Uterus (tissue), 4 donors: ENCODE results near the gene FREM1. TPM values are rescaled to one million over a fixed set of nuclear protein-coding genes. Genes with fewer than 3 reads are reported as not detected.

ENCODE experiments used
- DNase-seq, 2 donors: peaks; one replicate each; pipeline ENCODE4 v3.0.0-alpha.2; 2019 to 2020
- H3K27ac ChIP-seq, 2 donors: fragments of 200-600 bp; sonication (generic); 1 replicate in 1 of 2; 2 replicates in 1 of 2; pipeline ENCODE4 v1.5.1; 2016 to 2018
- H3K27me3 ChIP-seq, 2 donors: fragments of 200-600 bp; sonication (generic); one replicate each; pipeline ENCODE4 v1.5.1; 2018 to 2019; ENCODE audit warnings: control low read depth in 1 of 2
- H3K36me3 ChIP-seq, 2 donors: fragments of 200-600 bp; sonication (generic); one replicate each; pipeline ENCODE4 v1.5.1; 2019; ENCODE audit warnings: control low read depth in 1 of 2
- H3K4me1 ChIP-seq, 2 donors: fragments of 200-600 bp; sonication (generic); one replicate each; pipeline ENCODE4 v1.5.1; 2018 to 2019; ENCODE audit warnings: control low read depth in 1 of 2
- H3K4me3 ChIP-seq, 2 donors: fragments of 200-600 bp; sonication (generic); 1 replicate in 1 of 2; 2 replicates in 1 of 2; pipeline ENCODE4 v1.5.1; 2018 to 2019; ENCODE audit warnings: mild to moderate bottlenecking in 1 of 2
- H3K9me3 ChIP-seq, 2 donors: fragments of 200-600 bp; sonication (generic); one replicate each; pipeline ENCODE4 v1.5.1; 2019; ENCODE audit warnings: control low read depth in 1 of 2
- CTCF ChIP-seq, 4 experiments: fragments of 200-600 bp in 2 of 4; fragments of 450-650 bp in 2 of 4; sonication (generic) in 2 of 4; IDR thresholded peaks; one replicate each; pipeline ENCODE4 v1.5.1; 2016 to 2019; ENCODE audit warnings: antibody characterized with exemption in 4 of 4, mild to moderate bottlenecking in 2 of 4, moderate library complexity in 1 of 4
- POLR2A ChIP-seq, 2 donors: fragments of 450-650 bp; IDR thresholded peaks; one replicate each; pipeline ENCODE4 v1.6.1; 2016; ENCODE audit warnings: antibody characterized with exemption in 2 of 2, mild to moderate bottlenecking in 1 of 2, moderate library complexity in 1 of 2
- intact Hi-C: fragments of 100-400 bp; cut with DNase I; formaldehyde crosslinking; loops from one replicate; pipeline ENCODE4 v1.15.1; 2023; ENCODE audit warnings: low total_unique reads
- total RNA-seq, 4 donors: library from RNA; depleted of rRNA in 3 of 4; stranded (reverse); fragments of >200 nt in 3 of 4; gene quantifications; one replicate each; pipeline versions ENCODE4 v1.1.0 to v1.2.4, GENCODE V29; 2014 to 2023
- donor health status: DM: yes; HTN: yes; CAD: no.

The FREM1 gene
- total RNA-seq, 4 donors from 2014 or later, result 7.6 to 92.6 (median 18.4) TPM

- Histone ChIP-seq H3K27me3 (no peaks in the 10 kb centered on the region), H3K9me3 (no peaks in the 10 kb centered on the region), H3K36me3 (no peaks in the 10 kb centered on the region), H3K4me1 (peaks cover 0 to 9% of the 10 kb centered on the region in 2 donors), H3K27ac (peak overlapping the region; percentile 76 to 77), H3K4me3 (no peak overlapping the region)
- intact Hi-C loops, result no loop called here
- DNase-seq, result no peak
- TF ChIP-seq CTCF (IDR thresholded peaks at IDR 0.05) (no peak), POLR2A (IDR thresholded peaks at IDR 0.05) (no peak)
Observed at GRCh38 chr9:14902561-14902960, 7.7 kb downstream of the FREM1 start.

- no peaks in the 10 kb centered on the region for H3K36me3 ChIP-seq
- peak; percentile 61 to 78 for DNase-seq
- peak overlapping the region; percentile 76 to 77 for H3K27ac ChIP-seq
- no peak for TF ChIP-seq CTCF (IDR thresholded peaks at IDR 0.05)
- TF ChIP-seq POLR2A (IDR thresholded peaks at IDR 0.05), result no peak
- H3K4me1 ChIP-seq, result peaks cover 0 to 9% of the 10 kb centered on the region in 2 donors
- intact Hi-C loops, result no loop called here
- H3K4me3 ChIP-seq, result peak overlapping the region in 1 of 2 donors; percentile 30
- no peaks in the 10 kb centered on the region for H3K9me3 ChIP-seq
- no peaks in the 10 kb centered on the region for H3K27me3 ChIP-seq
Observed at GRCh38 chr9:14899815-14900193, 10.4 kb downstream of the FREM1 start.

GRCh38 chr9:14899042-14899814 is 11.0 kb downstream of the FREM1 start:
- peaks cover 0 to 9% of the 10 kb centered on the region in 2 donors for H3K4me1 ChIP-seq
- intact Hi-C loops, result no loop called here
- peak overlapping the region in 1 of 2 donors; percentile 30 for H3K4me3 ChIP-seq

GRCh38 chr9:14895806-14896205 is 14.4 kb downstream of the FREM1 start:
- intact Hi-C loops, result no loop called here
- H3K4me1 ChIP-seq, result peaks cover 0 to 11% of the 10 kb centered on the region in 2 donors
- no peak overlapping the region for H3K4me3 ChIP-seq
- H3K27me3 ChIP-seq, result no peaks in the 10 kb centered on the region
- TF ChIP-seq POLR2A (IDR thresholded peaks at IDR 0.05), result no peak
- no peaks in the 10 kb centered on the region for H3K36me3 ChIP-seq
- peak overlapping the region; percentile 76 to 77 for H3K27ac ChIP-seq
- DNase-seq, result no peak
- no peaks in the 10 kb centered on the region for H3K9me3 ChIP-seq

More at GRCh38 chr9:14899042-14899814, 11.0 kb downstream of the FREM1 start:
- DNase-seq, result no peak
- H3K27me3 ChIP-seq, result no peaks in the 10 kb centered on the region
- TF ChIP-seq CTCF (IDR thresholded peaks at IDR 0.05) (no peak), POLR2A (IDR thresholded peaks at IDR 0.05) (no peak)
- H3K27ac ChIP-seq, result peak overlapping the region; percentile 76 to 77
- no peaks in the 10 kb centered on the region for H3K36me3 ChIP-seq
- no peaks in the 10 kb centered on the region for H3K9me3 ChIP-seq

- no peak for DNase-seq
- Histone ChIP-seq H3K9me3 (no peaks in the 10 kb centered on the region), H3K4me3 (no peak overlapping the region), H3K27me3 (no peaks in the 10 kb centered on the region), H3K36me3 (no peaks in the 10 kb centered on the region), H3K27ac (peak overlapping the region; percentile 25 to 48), H3K4me1 (peaks cover 4 to 8% of the 10 kb centered on the region in 2 donors)
- no peak for TF ChIP-seq POLR2A (IDR thresholded peaks at IDR 0.05)
- no peak for TF ChIP-seq CTCF (IDR thresholded peaks at IDR 0.05)
- intact Hi-C loops, result no loop called here
Observed at GRCh38 chr9:14893280-14893679, 16.9 kb downstream of the FREM1 start.
